ENCODE data around the gene KCNAB3.

KCNAB3 gene

DNA sequence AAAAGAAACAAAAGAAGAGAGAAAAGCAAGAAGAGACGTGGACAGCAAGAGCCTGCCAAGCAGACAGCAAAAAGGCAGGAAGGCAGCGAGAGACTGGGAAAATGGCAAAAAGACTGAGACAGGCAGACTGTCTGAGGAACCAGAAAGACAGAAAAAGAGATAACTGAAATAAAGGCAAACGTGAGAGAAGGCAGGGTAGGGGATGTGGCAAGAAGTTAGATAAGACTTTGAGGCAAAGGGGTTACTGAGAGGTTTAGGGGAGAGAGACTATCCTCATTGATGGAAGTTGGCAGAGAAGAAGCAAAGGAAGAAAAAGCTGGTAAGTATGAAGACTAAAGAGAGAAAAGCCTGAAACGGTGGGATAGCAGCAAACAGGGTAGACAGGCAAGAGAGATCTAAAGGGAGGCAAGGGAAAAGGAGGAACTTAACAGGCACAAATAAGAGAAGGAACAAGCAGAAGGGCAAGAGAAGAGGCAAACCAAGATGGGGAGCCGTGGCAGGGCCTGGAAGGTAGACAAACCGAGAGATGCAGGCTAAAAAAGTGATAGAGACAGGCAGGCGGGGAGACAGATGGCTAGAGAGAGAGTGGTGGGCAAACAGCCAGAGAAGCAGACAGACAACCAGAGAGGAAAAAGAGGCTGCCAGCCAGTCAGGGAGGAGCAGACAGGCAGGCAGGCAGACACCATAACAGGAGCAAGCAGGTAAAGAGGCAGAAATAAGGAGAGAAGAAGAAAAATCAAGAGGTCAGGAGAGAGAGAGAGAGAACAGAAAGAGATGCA, 48.2 kb downstream of the KCNAB3 start:
- no peak for DNase-seq (ENCODE audit: low read depth in 2 of 3, low spot score in 2 of 3)

DNA sequence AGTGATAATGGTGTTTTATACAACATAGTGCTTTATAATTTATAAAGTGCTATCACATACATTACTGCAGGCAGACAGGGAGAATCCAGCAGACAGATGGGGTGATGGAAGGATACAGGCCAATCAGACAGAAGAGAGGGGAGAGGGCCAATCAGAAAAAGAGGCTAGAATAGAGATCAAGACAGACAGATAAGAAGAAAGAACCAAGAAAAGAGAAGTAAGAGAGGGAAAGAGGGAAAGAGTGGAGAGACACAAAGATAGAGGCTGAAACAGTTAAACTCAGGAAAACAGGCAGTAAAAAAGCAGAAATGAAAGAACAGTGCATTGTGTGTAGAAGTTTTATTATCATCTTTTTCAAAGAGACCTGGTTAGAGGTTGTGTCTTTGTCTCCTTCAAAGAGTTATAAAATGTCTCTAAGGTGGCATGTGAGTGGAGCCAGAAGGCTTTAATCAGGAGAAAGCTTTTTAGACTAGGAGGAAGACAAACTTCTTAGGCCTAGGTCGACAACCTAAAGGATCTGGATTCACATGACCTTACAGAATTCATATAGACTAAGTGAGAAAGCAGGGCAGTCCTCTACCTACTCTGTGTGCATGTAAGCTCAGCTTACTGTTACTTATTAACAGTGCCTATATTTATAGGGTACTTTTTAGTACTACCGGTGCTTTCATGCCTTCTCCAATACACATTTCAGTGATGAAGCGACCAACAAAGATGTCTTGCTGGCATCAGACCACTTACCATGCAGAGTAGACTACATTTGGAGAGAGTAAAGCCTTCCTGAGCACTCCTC, 49.4 kb downstream of the KCNAB3 start:
- DNase-seq (ENCODE audit: low read depth in 2 of 3, low spot score in 2 of 3) = no peak

DNA sequence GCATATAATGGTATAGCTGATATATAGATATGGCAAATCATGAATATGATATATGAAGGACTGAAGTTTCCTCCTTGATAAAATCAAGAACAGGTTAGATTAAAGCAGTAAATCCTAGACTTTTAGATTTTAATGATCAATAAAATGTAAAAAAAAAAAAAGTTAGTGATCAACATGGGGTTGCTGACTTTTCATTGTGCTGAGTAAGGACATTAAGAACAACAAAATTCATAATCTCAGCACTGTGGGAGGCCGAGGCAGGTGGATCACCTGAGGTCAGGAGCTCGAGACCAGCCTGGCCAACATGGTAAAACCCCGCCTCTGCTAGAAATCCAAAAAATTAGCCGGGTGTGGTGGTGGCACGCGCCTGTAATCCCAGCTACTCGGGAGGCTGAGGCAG, 51.4 kb downstream of the KCNAB3 start:
- no peak for DNase-seq (ENCODE audit: low read depth in 2 of 3, low spot score in 2 of 3)

DNA sequence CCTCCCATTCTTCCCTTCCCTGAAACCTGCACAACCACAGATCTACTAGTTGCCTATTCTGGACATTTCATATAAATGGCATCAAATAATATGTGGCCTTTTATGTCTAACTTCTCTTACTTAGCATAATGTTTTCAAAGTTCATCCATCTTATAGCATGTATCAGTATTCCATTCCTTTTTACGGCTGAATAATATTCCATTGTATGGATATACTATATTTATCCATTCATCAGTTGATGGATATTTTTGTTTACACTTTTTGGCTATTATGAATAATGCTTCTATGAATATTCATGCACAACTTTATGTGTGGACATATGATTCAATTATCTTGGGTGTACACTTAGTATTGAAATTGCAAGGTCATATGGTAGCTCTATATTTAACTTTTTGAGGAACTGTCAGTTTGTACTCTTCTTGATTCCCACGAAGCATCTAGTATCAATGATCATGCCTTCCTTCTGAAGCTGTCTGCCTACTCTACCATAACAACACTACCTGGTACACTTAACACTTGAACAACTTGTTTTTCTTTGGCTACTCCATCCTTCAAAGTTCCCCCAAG, 53.8 kb downstream of the KCNAB3 start:
- no peak for DNase-seq (ENCODE audit: low read depth in 2 of 3, low spot score in 2 of 3)

DNA sequence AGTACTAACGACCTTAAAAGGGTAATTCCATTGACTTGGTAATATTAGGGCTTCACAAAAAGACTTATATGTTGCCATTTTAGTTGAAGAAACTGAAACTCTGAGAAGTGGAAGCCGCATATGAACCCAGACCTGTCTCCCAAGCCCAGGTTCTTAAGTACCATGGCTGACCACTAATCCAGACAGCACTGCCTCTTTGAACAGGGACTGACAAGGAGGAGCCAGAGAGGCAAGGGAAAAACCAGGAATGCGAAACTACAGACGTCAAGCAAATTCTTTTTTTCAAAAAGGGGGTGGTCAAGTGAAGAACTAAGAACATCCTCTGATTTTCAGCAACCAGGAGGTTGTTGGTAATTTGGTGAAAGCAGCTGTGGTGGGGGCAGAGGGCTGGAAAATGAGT, 56.6 kb downstream of the KCNAB3 start:
- no peak for DNase-seq (ENCODE audit: low read depth in 2 of 3, low spot score in 2 of 3)

All from activated CD8-positive, alpha-beta memory T cell treated with anti-CD3 and anti-CD28 coated beads for 48 hours (primary cell).